GM13976 (cell line): ENCODE data around the gene SV2A.

ENCODE experiments used
- DNase-seq: peaks from one replicate; pipeline ENCODE4 v3.0.0; 2012; ENCODE audit warnings: low spot score
- CTCF ChIP-seq: IDR thresholded peaks from 2 replicates; pipeline ENCODE4 v1.5.1; 2012; ENCODE audit warnings: borderline replicate concordance, mild to moderate bottlenecking; ENCODE audit not compliant: insufficient read depth; ENCODE audit errors: extremely low read depth, missing control alignments, control extremely low read depth
- in situ Hi-C: fragments of 300-500 bp; cut with MboI; formaldehyde crosslinking; loops from one replicate; pipeline ENCODE4 v1.12.0; 2022; ENCODE audit warnings: low sequenced_read_pairs, mixed read lengths, inconsistent platforms; ENCODE audit not compliant: unreplicated experiment

The SV2A gene

DNA sequence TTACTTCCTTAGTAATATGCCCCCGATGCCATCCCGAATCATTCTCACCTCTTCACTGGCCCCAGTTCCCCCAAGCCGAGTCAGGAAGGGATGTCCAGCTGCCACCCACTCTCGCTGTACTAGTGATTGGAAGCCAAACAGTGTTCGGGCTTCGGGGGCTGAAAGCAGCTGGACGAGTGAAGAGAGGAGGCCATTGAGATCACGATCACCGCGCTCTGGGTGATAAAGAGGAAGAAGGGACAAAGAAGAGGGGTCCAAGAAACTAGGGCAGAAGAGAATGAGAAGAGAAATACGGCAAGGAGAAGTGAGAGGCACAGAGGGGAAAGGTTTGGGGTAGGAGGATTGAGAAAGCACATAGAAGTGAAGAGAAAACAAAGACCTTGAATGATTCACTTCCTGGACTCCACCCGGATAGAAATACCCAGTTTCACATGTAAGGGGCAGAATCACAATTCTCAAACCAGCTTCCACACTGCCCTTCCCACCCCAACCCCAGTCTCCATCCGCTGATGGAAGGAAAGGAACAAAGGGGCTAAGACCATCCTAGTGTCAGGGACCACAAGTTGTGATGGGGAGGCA is 13.7 kb upstream of the SV2A start:
- no peak for DNase-seq
- in situ Hi-C loops: no loop called here
- TF ChIP-seq CTCF: no peak

GRCh38 chr1:149929856-149930255 is 12.2 kb upstream of the SV2A start:
- DNase-seq: no peak
- in situ Hi-C loops: no loop called here
- TF ChIP-seq CTCF: no peak

DNA sequence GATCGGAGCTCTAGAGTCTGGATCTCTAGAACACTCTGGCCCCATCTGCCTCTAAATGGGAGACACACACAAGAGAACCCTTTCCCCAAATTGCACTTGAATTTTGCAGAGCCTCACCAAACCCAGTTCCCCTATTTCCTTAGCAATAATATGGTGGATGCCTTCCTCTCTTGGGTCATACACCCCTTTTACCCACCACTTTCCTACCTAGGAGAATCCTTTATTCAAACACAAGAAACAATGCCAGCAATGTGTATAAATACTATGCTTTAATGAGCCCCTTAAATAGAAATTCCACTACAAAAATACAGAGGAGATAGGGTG is 10.7 kb upstream of the SV2A start:
- TF ChIP-seq CTCF: no peak
- no peak for DNase-seq
- in situ Hi-C loops: no loop called here

DNA sequence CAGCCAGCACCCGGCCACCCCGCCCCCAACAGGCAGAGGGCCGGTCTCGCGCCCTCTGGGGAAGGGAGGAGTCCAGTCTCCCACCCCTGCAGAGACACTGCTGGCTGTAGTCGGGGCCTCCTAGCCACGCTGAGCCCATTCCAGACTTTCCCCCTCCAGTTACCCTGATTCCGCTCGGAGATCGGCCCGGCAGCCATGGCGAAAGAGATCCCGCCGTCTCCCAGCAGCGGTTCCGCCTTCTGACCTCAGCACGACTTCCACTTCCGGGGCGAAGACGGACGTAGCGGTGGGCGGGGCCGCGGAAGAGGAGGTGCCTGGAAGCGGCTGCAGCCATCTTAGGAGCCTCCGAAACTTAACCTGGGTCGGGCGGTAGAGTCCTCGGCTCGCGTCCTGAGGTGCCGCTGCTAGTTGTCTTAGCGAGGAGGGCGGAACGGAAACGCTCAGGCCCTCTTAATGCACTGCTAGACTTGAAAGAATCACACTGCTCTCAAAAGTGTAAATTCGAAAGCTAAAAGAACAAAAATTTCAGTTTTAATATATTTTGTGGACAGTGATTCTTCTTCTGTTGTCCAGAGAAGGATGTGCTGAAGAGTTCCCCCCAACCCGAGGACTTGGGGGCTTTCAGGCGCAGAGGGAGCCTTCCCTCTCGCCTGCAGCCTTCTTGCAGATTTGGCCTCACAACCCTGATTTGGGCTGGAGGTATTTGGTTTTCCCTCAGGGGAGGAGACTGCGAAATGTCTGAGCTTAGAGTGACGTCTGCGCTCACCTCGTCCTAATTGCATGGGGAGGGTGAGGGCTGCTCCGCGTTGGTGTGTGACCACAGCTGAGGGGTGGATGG is 10.1 kb upstream of the SV2A start, which contains the start of gene SF3B4:
Gene SF3B4 (minus strand): TSS at position 241 of the 838 bp plus-strand sequence. CDS start 44 bp downstream, at position 197.
- in situ Hi-C loops: no loop called here
- TF ChIP-seq CTCF: no peak
- DNase-seq: peak; percentile 94

GRCh38 chr1:149927056-149927562 is 9.5 kb upstream of the SV2A start:
- DNase-seq: no peak
- in situ Hi-C loops: no loop called here
- TF ChIP-seq CTCF: no peak

GRCh38 chr1:149926296-149926695 is 8.7 kb upstream of the SV2A start:
- DNase-seq: no peak
- in situ Hi-C loops: no loop called here
- TF ChIP-seq CTCF: no peak
